Caco-2 (cell line): Measurements from ENCODE around the gene NRXN3. TPM values are rescaled to one million over a fixed set of nuclear protein-coding genes. Genes with fewer than 3 reads are reported as not detected.

ENCODE experiments used
- BruUV-seq: library from RNA; stranded (reverse); fragments of 400-500 nt; replicated peaks from 2 replicates; lab custom pipeline; 2021; lab: Mats Ljungman, UMichigan
- CTCF ChIA-PET: fragments of 300-600 bp; sonication (Branson Sonifier 250); formaldehyde crosslinking; loops from one replicate; lab custom pipeline; 2022; ENCODE audit warnings: antibody characterized with exemption; lab: Charles Lee
- POLR2A ChIA-PET: fragments of 300-600 bp; sonication (Branson Sonifier 250); formaldehyde crosslinking; loops from one replicate; lab custom pipeline; 2022; ENCODE audit warnings: antibody characterized with exemption; lab: Charles Lee
- DNase-seq, 2 experiments: peaks; one replicate each; pipeline versions ENCODE4 v3.0.0 to v3.0.0-alpha.2; 2020 to 2022
- H3K27me3 ChIP-seq: replicated peaks from 2 replicates; pipeline ENCODE4 v1.6.0; 2011; ENCODE audit warnings: low read length; ENCODE audit not compliant: control insufficient read depth, insufficient read depth
- H3K36me3 ChIP-seq: 2 replicates; pipeline ENCODE4 v1.5.1; 2011; ENCODE audit warnings: low read length; ENCODE audit not compliant: control insufficient read depth, insufficient read depth
- H3K4me1 ChIP-seq: fragments of 250-450 bp; sonication (Bioruptor Pico); 2 replicates; pipeline ENCODE4 v1.5.1; 2020; ENCODE audit warnings: mild to moderate bottlenecking
- H3K4me3 ChIP-seq: 2 replicates; pipeline ENCODE4 v1.5.1; 2011; ENCODE audit warnings: low read depth, mild to moderate bottlenecking, control low read depth, low read length
- H3K9me3 ChIP-seq: fragments of 250-450 bp; sonication (Bioruptor Pico); 2 replicates; pipeline ENCODE4 v1.5.1; 2020; ENCODE audit warnings: mild to moderate bottlenecking, moderate library complexity
- H3K27ac Mint-ChIP-seq: one replicate; pipeline ENCODE4 v1.8.0; 2022; ENCODE audit warnings: mixed read lengths; ENCODE audit not compliant: unreplicated experiment
- H3K27me3 Mint-ChIP-seq: one replicate; pipeline ENCODE4 v1.8.0; 2022; ENCODE audit warnings: mixed read lengths; ENCODE audit not compliant: insufficient read depth, unreplicated experiment
- H3K36me3 Mint-ChIP-seq: one replicate; pipeline ENCODE4 v1.8.0; 2022; ENCODE audit warnings: mild to moderate bottlenecking, mixed read lengths; ENCODE audit not compliant: insufficient read depth, unreplicated experiment
- H3K4me1 Mint-ChIP-seq: one replicate; pipeline ENCODE4 v1.8.0; 2022; ENCODE audit warnings: low read depth, mixed read lengths; ENCODE audit not compliant: unreplicated experiment
- H3K4me3 Mint-ChIP-seq: one replicate; pipeline ENCODE4 v1.8.0; 2022; ENCODE audit warnings: mild to moderate bottlenecking, moderate library complexity, mixed read lengths; ENCODE audit not compliant: unreplicated experiment
- H3K9me3 Mint-ChIP-seq: one replicate; pipeline ENCODE4 v1.8.0; 2022; ENCODE audit warnings: mixed read lengths; ENCODE audit not compliant: unreplicated experiment
- CTCF ChIP-seq, 2 experiments: fragments of 200-600 bp in 1 of 2; IDR thresholded peaks; 1 replicate in 1 of 2; 2 replicates in 1 of 2; pipeline versions ENCODE4 v1.5.1 to v1.8.0; 2011 to 2022; ENCODE audit warnings: antibody characterized with exemption in 1 of 2, control low read depth in 1 of 2, inconsistent platforms in 1 of 2, low read depth in 1 of 2, low read length in 1 of 2, mild to moderate bottlenecking in 1 of 2, moderate library complexity in 1 of 2; ENCODE audit not compliant: insufficient read depth in 1 of 2, severe bottlenecking in 1 of 2, unreplicated experiment in 1 of 2
- intact Hi-C: fragments of 100-400 bp; cut with micrococcal nuclease; formaldehyde crosslinking; loops from one replicate; pipeline ENCODE4 v1.10.0; 2022; ENCODE audit not compliant: unreplicated experiment
- total RNA-seq: library from RNA; stranded (reverse); gene quantifications from 2 replicates; pipeline ENCODE4 v1.2.3, GENCODE V29; 2022

The NRXN3 gene
- total RNA-seq, 1 experiment from 2014 or later, result 12.4 TPM

GRCh38 chr14:79570648-79571047, 1400.5 kb downstream of the NRXN3 start:
- Mint-ChIP-seq H3K4me3 (no peak overlapping the region), H3K9me3 (no peaks in the 10 kb centered on the region), H3K36me3 (no peaks in the 10 kb centered on the region), H3K27me3 (no peaks in the 10 kb centered on the region), H3K4me1 (peaks cover 21% of the 10 kb centered on the region), H3K27ac (no peak overlapping the region)
- no peak for DNase-seq
- BruUV-seq, result no TSS peak
- H3K9me3 ChIP-seq, result no peaks in the 10 kb centered on the region
- POLR2A ChIA-PET, result no interaction called here
- no peaks in the 10 kb centered on the region for H3K27me3 ChIP-seq
- CTCF ChIA-PET, result no interaction called here
- no peak overlapping the region for H3K4me3 ChIP-seq
- intact Hi-C loops, result loop anchor here (1.0 kb wide), 1 partner anchor 18 kb away; no protein-coding TSS in a partner anchor
- TF ChIP-seq CTCF (IDR thresholded peaks at IDR 0.05; ENCODE audit: insufficient read depth in 1 of 2, low read depth in 1 of 2, low read length in 1 of 2, severe bottlenecking in 1 of 2, unreplicated experiment in 1 of 2), result no peak
- H3K4me1 ChIP-seq, result peaks cover 8% of the 10 kb centered on the region
- no peaks in the 10 kb centered on the region for H3K36me3 ChIP-seq

GRCh38 chr14:79571366-79571765, 1401.2 kb downstream of the NRXN3 start:
- no peak overlapping the region for H3K27ac Mint-ChIP-seq
- H3K4me1 ChIP-seq, result peaks cover 14% of the 10 kb centered on the region
- CTCF ChIA-PET, result no interaction called here

GRCh38 chr14:79573486-79573885, 1403.3 kb downstream of the NRXN3 start:
- no peak for DNase-seq
- BruUV-seq, result no TSS peak
- Mint-ChIP-seq H3K4me1 (peaks cover 28% of the 10 kb centered on the region), H3K9me3 (no peaks in the 10 kb centered on the region), H3K27me3 (no peaks in the 10 kb centered on the region), H3K36me3 (no peaks in the 10 kb centered on the region), H3K27ac (no peak overlapping the region), H3K4me3 (no peak overlapping the region)
- peaks cover 20% of the 10 kb centered on the region for H3K4me1 ChIP-seq
- TF ChIP-seq CTCF (IDR thresholded peaks at IDR 0.05; ENCODE audit: insufficient read depth in 1 of 2, low read depth in 1 of 2, low read length in 1 of 2, severe bottlenecking in 1 of 2, unreplicated experiment in 1 of 2), result no peak
- H3K9me3 ChIP-seq, result no peaks in the 10 kb centered on the region
- no peaks in the 10 kb centered on the region for H3K36me3 ChIP-seq
- H3K4me3 ChIP-seq, result no peak overlapping the region
- intact Hi-C loops, result no loop called here
- CTCF ChIA-PET, result no interaction called here
- H3K27me3 ChIP-seq, result no peaks in the 10 kb centered on the region
- POLR2A ChIA-PET, result no interaction called here

More at GRCh38 chr14:79571366-79571765, 1401.2 kb downstream of the NRXN3 start:
- Mint-ChIP-seq H3K36me3 (no peaks in the 10 kb centered on the region), H3K9me3 (no peaks in the 10 kb centered on the region), H3K4me3 (no peak overlapping the region), H3K27me3 (no peaks in the 10 kb centered on the region), H3K4me1 (peaks cover 21% of the 10 kb centered on the region)
- TF ChIP-seq CTCF (IDR thresholded peaks at IDR 0.05; ENCODE audit: insufficient read depth in 1 of 2, low read depth in 1 of 2, low read length in 1 of 2, severe bottlenecking in 1 of 2, unreplicated experiment in 1 of 2), result no peak
- intact Hi-C loops, result loop anchor here (1.0 kb wide), 1 partner anchor 19 kb away; no protein-coding TSS in a partner anchor
- no peak for DNase-seq
- no peaks in the 10 kb centered on the region for H3K27me3 ChIP-seq
- POLR2A ChIA-PET, result no interaction called here
- H3K4me3 ChIP-seq, result no peak overlapping the region
- no peaks in the 10 kb centered on the region for H3K36me3 ChIP-seq
- no peaks in the 10 kb centered on the region for H3K9me3 ChIP-seq
- BruUV-seq, result no TSS peak
